ENCODE data around the gene ACACB. TPM values are rescaled to one million over a fixed set of nuclear protein-coding genes. Genes with fewer than 3 reads are reported as not detected.

Gene ACACB
- total and polyA plus RNA-seq, 7 experiments from 2014 or later, result 3.8 to 58.3 (median 30.9) TPM

GRCh38 chr12:109276160-109276559, 159.8 kb downstream of the ACACB start:
- Histone ChIP-seq H3K36me3 (ENCODE audit: control insufficient read depth in 2 of 3, insufficient read depth in 3 of 3, low read length in 3 of 3) (no peaks in the 10 kb centered on the region), H3K9me3 (ENCODE audit: control insufficient read depth in 2 of 3, low read length in 3 of 3) (no peaks in the 10 kb centered on the region), H3K4me3 (ENCODE audit: low read length) (no peak overlapping the region), H3K27me3 (ENCODE audit: control insufficient read depth in 2 of 2, insufficient read depth in 2 of 2, low read length in 2 of 2) (no peaks in the 10 kb centered on the region), H3K27ac (ENCODE audit: low read depth, low read length) (no peak overlapping the region), H3K4me1 (ENCODE audit: control insufficient read depth in 2 of 2, insufficient read depth in 2 of 2, low read length in 2 of 2) (no peaks in the 10 kb centered on the region)
- peaks cover 0 to 4% (median 0%) of the 10 kb centered on the region in 5 donors for H3K36me3 Mint-ChIP-seq
- H3K4me3 Mint-ChIP-seq, result no peak overlapping the region
- ChIA-PET POLR2A (no interaction called here), CTCF (no interaction called here)
- peaks cover 0 to 2% (median 0%) of the 10 kb centered on the region in 11 donors for H3K9me3 Mint-ChIP-seq
- intact Hi-C loops (cut with micrococcal nuclease), result no loop called here
- DNase-seq (no peak), ATAC-seq (no peak)
- no peak overlapping the region for H3K27ac Mint-ChIP-seq
- peaks cover 0 to 5% (median 0%) of the 10 kb centered on the region in 7 donors for H3K4me1 Mint-ChIP-seq
- H3K27me3 Mint-ChIP-seq, result peaks cover 3 to 15% (median 8%) of the 10 kb centered on the region in 5 donors

- Mint-ChIP-seq H3K4me1 (peaks cover 0 to 5% (median 0%) of the 10 kb centered on the region in 7 donors), H3K36me3 (peaks cover 0 to 4% (median 0%) of the 10 kb centered on the region in 5 donors), H3K27me3 (peaks cover 3 to 15% (median 8%) of the 10 kb centered on the region in 5 donors), H3K9me3 (no peaks in the 10 kb centered on the region), H3K27ac (no peak overlapping the region), H3K4me3 (no peak overlapping the region)
- ATAC-seq (no peak), DNase-seq (no peak)
- CTCF ChIA-PET, result no interaction called here
- intact Hi-C loops (cut with micrococcal nuclease), result no loop called here
- Histone ChIP-seq H3K27me3 (ENCODE audit: control insufficient read depth in 2 of 2, insufficient read depth in 2 of 2, low read length in 2 of 2) (no peaks in the 10 kb centered on the region), H3K36me3 (ENCODE audit: control insufficient read depth in 2 of 3, insufficient read depth in 3 of 3, low read length in 3 of 3) (no peaks in the 10 kb centered on the region), H3K27ac (ENCODE audit: low read depth, low read length) (no peak overlapping the region), H3K9me3 (ENCODE audit: control insufficient read depth in 2 of 3, low read length in 3 of 3) (no peaks in the 10 kb centered on the region), H3K4me1 (ENCODE audit: control insufficient read depth in 2 of 2, insufficient read depth in 2 of 2, low read length in 2 of 2) (no peaks in the 10 kb centered on the region), H3K4me3 (ENCODE audit: low read length) (no peak overlapping the region)
- POLR2A ChIA-PET, result no interaction called here
These were observed 161.0 kb downstream of the ACACB start for GRCh38 chr12:109277255-109277898.

- ATAC-seq, result no peak
- Mint-ChIP-seq H3K4me3 (no peak overlapping the region), H3K27ac (no peak overlapping the region), H3K27me3 (peaks cover 2 to 15% (median 5%) of the 10 kb centered on the region in 5 donors), H3K9me3 (no peaks in the 10 kb centered on the region), H3K36me3 (peaks cover 0 to 4% (median 0%) of the 10 kb centered on the region in 5 donors), H3K4me1 (peaks cover 0 to 5% (median 0%) of the 10 kb centered on the region in 7 donors)
- Histone ChIP-seq H3K9me3 (ENCODE audit: control insufficient read depth in 2 of 3, low read length in 3 of 3) (no peaks in the 10 kb centered on the region), H3K4me1 (ENCODE audit: control insufficient read depth in 2 of 2, insufficient read depth in 2 of 2, low read length in 2 of 2) (no peaks in the 10 kb centered on the region), H3K36me3 (ENCODE audit: control insufficient read depth in 2 of 3, insufficient read depth in 3 of 3, low read length in 3 of 3) (no peaks in the 10 kb centered on the region), H3K4me3 (ENCODE audit: low read length) (no peak overlapping the region), H3K27me3 (ENCODE audit: control insufficient read depth in 2 of 2, insufficient read depth in 2 of 2, low read length in 2 of 2) (no peaks in the 10 kb centered on the region), H3K27ac (ENCODE audit: low read depth, low read length) (no peak overlapping the region)
- intact Hi-C loops (cut with micrococcal nuclease), result no loop called here
- ChIA-PET POLR2A (no interaction called here), CTCF (interaction anchor here (0.7 kb wide), 1 partner anchor 898 kb away, joined by 3 read pairs; no protein-coding TSS in a partner anchor)
- DNase-seq, result no peak
These were observed 161.7 kb downstream of the ACACB start for GRCh38 chr12:109277899-109278762.

- no peak for ATAC-seq
- intact Hi-C loops (cut with micrococcal nuclease), result no loop called here
These were observed 162.5 kb downstream of the ACACB start for GRCh38 chr12:109278912-109279311.

GRCh38 chr12:109279525-109279924, 163.1 kb downstream of the ACACB start:
- Mint-ChIP-seq H3K36me3 (peaks cover 0 to 4% (median 0%) of the 10 kb centered on the region in 5 donors), H3K9me3 (no peaks in the 10 kb centered on the region), H3K4me3 (no peak overlapping the region), H3K27me3 (peaks cover 0 to 6% (median 0%) of the 10 kb centered on the region in 5 donors), H3K4me1 (peaks cover 0 to 5% (median 0%) of the 10 kb centered on the region in 7 donors), H3K27ac (no peak overlapping the region)
- DNase-seq (no peak), ATAC-seq (no peak)
- H3K4me1 ChIP-seq (ENCODE audit: control insufficient read depth in 2 of 2, insufficient read depth in 2 of 2, low read length in 2 of 2), result no peaks in the 10 kb centered on the region
- POLR2A ChIA-PET, result no interaction called here
- H3K27me3 ChIP-seq (ENCODE audit: control insufficient read depth in 2 of 2, insufficient read depth in 2 of 2, low read length in 2 of 2), result no peaks in the 10 kb centered on the region
- H3K36me3 ChIP-seq (ENCODE audit: control insufficient read depth in 2 of 3, insufficient read depth in 3 of 3, low read length in 3 of 3), result no peaks in the 10 kb centered on the region
- CTCF ChIA-PET, result no interaction called here
- intact Hi-C loops (cut with micrococcal nuclease), result no loop called here
- no peaks in the 10 kb centered on the region for H3K9me3 ChIP-seq (ENCODE audit: control insufficient read depth in 2 of 3, low read length in 3 of 3)
- H3K4me3 ChIP-seq (ENCODE audit: low read length), result no peak overlapping the region
- no peak overlapping the region for H3K27ac ChIP-seq (ENCODE audit: low read depth, low read length)

More at GRCh38 chr12:109278912-109279311, 162.5 kb downstream of the ACACB start:
- H3K27me3 ChIP-seq (ENCODE audit: control insufficient read depth in 2 of 2, insufficient read depth in 2 of 2, low read length in 2 of 2), result no peaks in the 10 kb centered on the region
- no peak for DNase-seq
- no peak overlapping the region for H3K27ac Mint-ChIP-seq
- POLR2A ChIA-PET, result no interaction called here
- H3K4me1 Mint-ChIP-seq, result peaks cover 0 to 5% (median 0%) of the 10 kb centered on the region in 7 donors
- peaks cover 0 to 4% (median 0%) of the 10 kb centered on the region in 5 donors for H3K36me3 Mint-ChIP-seq
- CTCF ChIA-PET, result no interaction called here
- no peaks in the 10 kb centered on the region for H3K36me3 ChIP-seq (ENCODE audit: control insufficient read depth in 2 of 3, insufficient read depth in 3 of 3, low read length in 3 of 3)
- peaks cover 0 to 7% (median 0%) of the 10 kb centered on the region in 5 donors for H3K27me3 Mint-ChIP-seq
- no peak overlapping the region for H3K27ac ChIP-seq (ENCODE audit: low read depth, low read length)
- no peaks in the 10 kb centered on the region for H3K9me3 ChIP-seq (ENCODE audit: control insufficient read depth in 2 of 3, low read length in 3 of 3)
- no peak overlapping the region for H3K4me3 ChIP-seq (ENCODE audit: low read length)
- no peak overlapping the region for H3K4me3 Mint-ChIP-seq
- no peaks in the 10 kb centered on the region for H3K9me3 Mint-ChIP-seq
- no peaks in the 10 kb centered on the region for H3K4me1 ChIP-seq (ENCODE audit: control insufficient read depth in 2 of 2, insufficient read depth in 2 of 2, low read length in 2 of 2)

- POLR2A ChIA-PET, result no interaction called here
These were observed 165.1 kb downstream of the ACACB start for GRCh38 chr12:109281452-109281851.

More at GRCh38 chr12:109281452-109281851, 165.1 kb downstream of the ACACB start:
- Mint-ChIP-seq H3K27ac (no peak overlapping the region), H3K4me3 (no peak overlapping the region), H3K36me3 (no peaks in the 10 kb centered on the region), H3K27me3 (no peaks in the 10 kb centered on the region), H3K9me3 (peaks cover 0 to 3% (median 0%) of the 10 kb centered on the region in 11 donors), H3K4me1 (peaks cover 0 to 5% (median 0%) of the 10 kb centered on the region in 7 donors)
- intact Hi-C loops (cut with micrococcal nuclease), result no loop called here
- Histone ChIP-seq H3K27ac (ENCODE audit: low read depth, low read length) (no peak overlapping the region), H3K9me3 (ENCODE audit: control insufficient read depth in 2 of 3, low read length in 3 of 3) (no peaks in the 10 kb centered on the region), H3K27me3 (ENCODE audit: control insufficient read depth in 2 of 2, insufficient read depth in 2 of 2, low read length in 2 of 2) (no peaks in the 10 kb centered on the region), H3K4me1 (ENCODE audit: control insufficient read depth in 2 of 2, insufficient read depth in 2 of 2, low read length in 2 of 2) (no peaks in the 10 kb centered on the region), H3K36me3 (ENCODE audit: control insufficient read depth in 2 of 3, insufficient read depth in 3 of 3, low read length in 3 of 3) (no peaks in the 10 kb centered on the region), H3K4me3 (ENCODE audit: low read length) (no peak overlapping the region)
- CTCF ChIA-PET, result no interaction called here
- no peak for ATAC-seq
- no peak for DNase-seq
